Colonic mucosa (tissue), 4 donors: ENCODE results near the gene MLXIPL. TPM values are rescaled to one million over a fixed set of nuclear protein-coding genes. Genes with fewer than 3 reads are reported as not detected.

Experiments
- DNase-seq: peaks from one replicate; pipeline ENCODE4 v3.0.0-alpha.2; 2020
- H3K27ac ChIP-seq: fragments of 200-600 bp; one replicate; pipeline ENCODE4 v1.8.0; 2021
- H3K27me3 ChIP-seq: fragments of 200-600 bp; one replicate; pipeline ENCODE4 v1.8.0; 2021
- H3K36me3 ChIP-seq: fragments of 200-600 bp; one replicate; pipeline ENCODE4 v1.8.0; 2021
- H3K4me1 ChIP-seq: fragments of 200-600 bp; one replicate; pipeline ENCODE4 v1.8.0; 2021; ENCODE audit warnings: mild to moderate bottlenecking
- H3K4me3 ChIP-seq: fragments of 200-600 bp; one replicate; pipeline ENCODE4 v1.8.0; 2021
- H3K9ac ChIP-seq, 2 donors: one replicate each; pipeline ENCODE4 v1.7.0; 2013; ENCODE audit warnings: control low read depth in 2 of 2, low read depth in 2 of 2, low read length in 2 of 2
- H3K9me3 ChIP-seq: fragments of 200-600 bp; one replicate; pipeline ENCODE4 v1.8.0; 2021
- intact Hi-C: fragments of 100-400 bp; cut with DNase I; formaldehyde crosslinking; loops from one replicate; pipeline ENCODE4 v1.14.1; 2022
- total RNA-seq, 2 donors: library from RNA; stranded (reverse); fragmentation: NEBNext Ultra II Directional in 1 of 2; extraction: Animal tissue kit (Norgen Biotek cat#: 25700) in 1 of 2; gene quantifications; one replicate each; pipeline ENCODE4 v1.2.1, GENCODE V29; 2021
- TF ChIP-seq, protein P1 (sequence below): fragments of 200-600 bp; IDR thresholded peaks from one replicate; pipeline ENCODE4 v1.8.0; 2022; ENCODE audit warnings: antibody characterized with exemption, mild to moderate bottlenecking
- donor health status: healthy.
- donor health status: DM: no; HTN: no; CAD: no.
- donor health status: DM: no; HTN: no; CAD: no.

MLXIPL gene
- total RNA-seq, 2 donors from 2014 or later: 9.5 to 15.7 TPM

DNA sequence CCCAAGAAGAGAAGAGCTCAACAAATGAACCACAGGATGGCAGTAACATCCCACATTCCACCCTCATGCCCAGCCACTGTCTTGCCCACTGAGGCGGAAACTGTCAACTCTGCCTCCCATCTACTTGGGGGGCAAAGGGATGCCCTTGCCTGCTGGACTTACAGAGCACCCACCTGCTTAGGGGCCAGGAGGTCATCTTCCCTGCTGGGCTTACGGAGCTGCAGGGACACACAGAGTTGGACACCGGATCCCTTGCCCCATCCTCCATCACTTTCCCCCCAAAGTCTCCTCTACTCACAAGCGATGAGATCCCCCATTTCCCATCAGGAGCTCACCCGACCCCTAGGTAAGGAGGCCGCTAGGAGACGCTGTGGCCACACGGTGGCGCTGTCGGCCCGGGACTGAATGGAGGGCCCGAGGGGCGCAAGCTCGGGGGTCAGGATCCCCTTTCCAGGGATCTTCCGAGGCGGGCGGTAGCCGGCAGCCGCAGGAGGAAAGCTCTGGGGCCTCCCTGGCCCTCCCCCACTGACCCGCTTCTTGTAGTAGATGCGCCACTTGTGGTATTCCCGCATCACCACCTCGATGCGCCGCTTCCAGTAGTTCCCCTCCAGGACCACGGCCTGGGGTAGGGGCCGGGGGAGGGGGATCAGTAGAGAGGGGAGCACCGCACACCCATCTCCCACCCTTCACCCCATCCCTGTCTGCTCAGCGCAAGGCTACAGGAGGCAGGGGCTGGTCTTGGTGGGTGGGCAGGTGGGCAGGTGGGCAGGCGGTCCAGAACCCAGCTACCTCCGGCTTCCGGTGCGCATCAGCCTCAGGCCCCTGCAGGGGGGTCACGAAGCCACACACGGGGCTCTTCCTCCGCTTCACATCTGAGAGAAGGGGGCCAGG is 17.3 kb downstream of the MLXIPL start:
- no peaks in the 10 kb centered on the region for H3K9me3 ChIP-seq
- no peaks in the 10 kb centered on the region for H3K27me3 ChIP-seq
- no peaks in the 10 kb centered on the region for H3K36me3 ChIP-seq
- intact Hi-C loops: loop anchor here (2.0 to 5.0 kb wide), 2 partner anchors 65 to 118 kb away; no protein-coding TSS in a partner anchor
- DNase-seq: peak; percentile 61
- no peak overlapping the region for H3K27ac ChIP-seq
- H3K9ac ChIP-seq: no peak overlapping the region
- H3K4me1 ChIP-seq: no peaks in the 10 kb centered on the region
- H3K4me3 ChIP-seq: no peak overlapping the region
- TF ChIP-seq, protein P1, sequence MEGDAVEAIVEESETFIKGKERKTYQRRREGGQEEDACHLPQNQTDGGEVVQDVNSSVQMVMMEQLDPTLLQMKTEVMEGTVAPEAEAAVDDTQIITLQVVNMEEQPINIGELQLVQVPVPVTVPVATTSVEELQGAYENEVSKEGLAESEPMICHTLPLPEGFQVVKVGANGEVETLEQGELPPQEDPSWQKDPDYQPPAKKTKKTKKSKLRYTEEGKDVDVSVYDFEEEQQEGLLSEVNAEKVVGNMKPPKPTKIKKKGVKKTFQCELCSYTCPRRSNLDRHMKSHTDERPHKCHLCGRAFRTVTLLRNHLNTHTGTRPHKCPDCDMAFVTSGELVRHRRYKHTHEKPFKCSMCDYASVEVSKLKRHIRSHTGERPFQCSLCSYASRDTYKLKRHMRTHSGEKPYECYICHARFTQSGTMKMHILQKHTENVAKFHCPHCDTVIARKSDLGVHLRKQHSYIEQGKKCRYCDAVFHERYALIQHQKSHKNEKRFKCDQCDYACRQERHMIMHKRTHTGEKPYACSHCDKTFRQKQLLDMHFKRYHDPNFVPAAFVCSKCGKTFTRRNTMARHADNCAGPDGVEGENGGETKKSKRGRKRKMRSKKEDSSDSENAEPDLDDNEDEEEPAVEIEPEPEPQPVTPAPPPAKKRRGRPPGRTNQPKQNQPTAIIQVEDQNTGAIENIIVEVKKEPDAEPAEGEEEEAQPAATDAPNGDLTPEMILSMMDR: peak; percentile 94

DNA sequence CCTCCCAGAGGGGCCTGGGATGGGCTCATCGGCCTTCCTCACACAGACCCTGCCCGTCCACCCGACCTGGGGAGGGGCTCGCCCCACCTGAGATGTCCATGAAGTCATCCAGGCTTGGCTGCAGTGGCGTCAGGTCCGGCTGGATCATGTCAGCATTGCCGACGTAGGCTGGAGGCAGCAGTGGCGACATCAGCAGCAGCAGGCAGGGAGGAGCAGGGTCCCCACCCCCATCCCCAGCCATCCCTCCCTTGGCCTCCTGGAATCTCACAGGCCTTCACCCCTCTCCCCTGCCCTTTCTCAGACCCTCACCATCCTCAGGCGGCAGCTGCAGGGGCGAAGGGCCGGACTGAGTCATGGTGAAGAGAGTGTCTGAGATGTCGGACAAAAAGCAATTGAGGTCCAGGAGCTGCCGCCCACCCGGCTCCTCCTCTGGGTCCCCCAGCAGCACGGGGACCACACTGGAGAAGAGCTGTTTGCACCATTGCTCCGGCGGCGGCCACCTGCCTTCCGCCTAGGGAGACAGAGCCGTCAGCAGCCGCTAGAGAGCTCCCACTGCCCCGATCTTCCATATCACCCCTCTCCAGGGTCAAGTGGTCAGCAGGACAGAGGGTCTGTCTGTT is 18.6 kb downstream of the MLXIPL start:
- intact Hi-C loops: loop anchor here (2.0 to 5.0 kb wide), 2 partner anchors 67 to 119 kb away; no protein-coding TSS in a partner anchor

DNA sequence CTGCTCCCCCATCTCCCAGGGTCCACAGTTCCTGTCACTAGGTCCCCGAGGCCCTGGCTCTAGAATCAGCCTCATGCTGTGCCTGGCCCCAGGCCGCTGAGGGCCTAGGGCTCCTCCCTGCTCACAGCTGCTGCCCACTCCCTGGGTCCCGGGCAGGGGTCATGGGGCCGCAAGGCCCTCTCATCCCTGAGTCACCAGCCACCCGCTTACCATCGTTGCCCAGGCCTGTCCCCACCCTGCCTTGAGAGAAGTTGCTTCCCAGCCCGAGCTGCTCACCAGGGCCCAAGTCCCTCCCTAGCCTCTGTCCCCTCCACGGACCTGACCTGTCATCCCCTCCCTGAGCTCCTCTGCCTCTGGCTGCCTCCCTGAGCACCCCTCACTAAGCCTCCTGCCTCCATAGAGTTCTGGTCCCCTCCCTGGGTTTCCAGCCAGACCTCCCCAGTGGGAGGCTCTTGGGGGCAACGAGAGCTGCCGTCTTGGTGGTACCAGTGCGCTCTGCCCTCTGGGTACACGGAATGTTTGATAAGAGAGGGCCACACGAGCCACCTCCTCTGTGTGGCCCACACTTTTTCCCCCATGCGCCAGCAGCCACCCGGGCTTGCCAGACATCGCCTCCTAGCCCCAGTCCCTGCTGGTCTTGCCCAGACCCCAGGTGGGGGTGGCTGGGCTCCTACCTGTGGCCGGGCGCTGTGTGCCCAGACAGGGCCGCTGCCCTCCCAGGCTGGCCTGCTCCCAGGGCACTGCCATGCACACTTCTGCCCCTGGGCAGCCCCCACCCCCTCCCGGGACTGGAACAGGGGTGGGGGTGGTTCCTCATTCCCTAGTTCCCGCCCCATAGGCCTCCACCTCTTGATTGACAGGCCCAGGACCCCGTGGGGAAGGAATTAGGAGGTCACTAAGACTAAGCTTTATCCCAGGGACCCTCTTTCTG is 21.3 kb downstream of the MLXIPL start:
- no peak overlapping the region for H3K4me3 ChIP-seq
- no peaks in the 10 kb centered on the region for H3K36me3 ChIP-seq
- TF ChIP-seq, protein P1: no peak
- H3K9ac ChIP-seq: no peak overlapping the region
- intact Hi-C loops: no loop called here
- H3K27me3 ChIP-seq: no peaks in the 10 kb centered on the region
- DNase-seq: no peak
- H3K27ac ChIP-seq: no peak overlapping the region
- no peaks in the 10 kb centered on the region for H3K4me1 ChIP-seq
- no peaks in the 10 kb centered on the region for H3K9me3 ChIP-seq

More for the DNA sequence above, 18.6 kb downstream of the MLXIPL start:
- Histone ChIP-seq H3K9ac (no peak overlapping the region), H3K4me3 (no peak overlapping the region), H3K9me3 (no peaks in the 10 kb centered on the region), H3K4me1 (no peaks in the 10 kb centered on the region), H3K36me3 (no peaks in the 10 kb centered on the region), H3K27me3 (no peaks in the 10 kb centered on the region), H3K27ac (no peak overlapping the region)
- TF ChIP-seq, protein P1: no peak
- DNase-seq: no peak

DNA sequence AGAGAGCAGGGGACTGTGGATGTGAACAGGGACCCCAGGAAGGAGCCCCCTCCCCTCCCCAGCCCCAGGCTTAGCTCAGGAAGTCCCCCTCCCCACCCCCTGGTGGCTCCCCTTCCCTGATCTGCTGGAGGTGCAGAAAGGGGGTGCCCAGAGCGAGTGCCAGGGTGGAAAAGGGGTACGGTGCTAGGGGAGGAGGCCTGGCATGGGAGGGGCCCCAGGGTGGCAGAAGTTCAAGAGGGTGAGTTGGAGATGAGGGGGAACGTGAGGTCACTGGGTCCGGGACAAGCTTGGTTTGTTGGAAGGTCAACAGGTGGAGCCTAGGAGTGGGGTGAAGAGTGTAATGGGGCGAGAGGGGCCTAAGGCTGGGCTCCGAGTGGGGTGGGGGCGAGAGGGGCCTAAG is 24.4 kb downstream of the MLXIPL start:
- TF ChIP-seq, protein P1: no peak
- intact Hi-C loops: no loop called here

More for the DNA sequence above, 24.4 kb downstream of the MLXIPL start:
- DNase-seq: no peak
- H3K27me3 ChIP-seq: no peaks in the 10 kb centered on the region
- no peak overlapping the region for H3K9ac ChIP-seq
- no peaks in the 10 kb centered on the region for H3K36me3 ChIP-seq
- no peaks in the 10 kb centered on the region for H3K9me3 ChIP-seq
- H3K4me1 ChIP-seq: no peaks in the 10 kb centered on the region
- H3K4me3 ChIP-seq: no peak overlapping the region
- no peak overlapping the region for H3K27ac ChIP-seq
